HG02840 (cell line): ENCODE results near the gene HMCN2.
"Not testable (repeated sequence)": the region's sequence is repeated elsewhere in the genome, so short reads cannot be mapped to it uniquely, and the experiment has no call there.

Source experiments
- ATAC-seq: cut with Tn5 transposase; IDR thresholded peaks from one replicate; pipeline ENCODE4 v1.9.1; 2021; ENCODE audit warnings: mild to moderate bottlenecking, moderate library complexity, moderate number of reproducible peaks; ENCODE audit not compliant: unreplicated experiment, low FRiP score

The HMCN2 gene

GRCh38 chr9:130263601-130264413 lies 1.8 kb upstream of the HMCN2 start:
- ATAC-seq, result no peak

GRCh38 chr9:130264414-130265350 lies 878 bp upstream of the HMCN2 start:
- no peak for ATAC-seq

DNA sequence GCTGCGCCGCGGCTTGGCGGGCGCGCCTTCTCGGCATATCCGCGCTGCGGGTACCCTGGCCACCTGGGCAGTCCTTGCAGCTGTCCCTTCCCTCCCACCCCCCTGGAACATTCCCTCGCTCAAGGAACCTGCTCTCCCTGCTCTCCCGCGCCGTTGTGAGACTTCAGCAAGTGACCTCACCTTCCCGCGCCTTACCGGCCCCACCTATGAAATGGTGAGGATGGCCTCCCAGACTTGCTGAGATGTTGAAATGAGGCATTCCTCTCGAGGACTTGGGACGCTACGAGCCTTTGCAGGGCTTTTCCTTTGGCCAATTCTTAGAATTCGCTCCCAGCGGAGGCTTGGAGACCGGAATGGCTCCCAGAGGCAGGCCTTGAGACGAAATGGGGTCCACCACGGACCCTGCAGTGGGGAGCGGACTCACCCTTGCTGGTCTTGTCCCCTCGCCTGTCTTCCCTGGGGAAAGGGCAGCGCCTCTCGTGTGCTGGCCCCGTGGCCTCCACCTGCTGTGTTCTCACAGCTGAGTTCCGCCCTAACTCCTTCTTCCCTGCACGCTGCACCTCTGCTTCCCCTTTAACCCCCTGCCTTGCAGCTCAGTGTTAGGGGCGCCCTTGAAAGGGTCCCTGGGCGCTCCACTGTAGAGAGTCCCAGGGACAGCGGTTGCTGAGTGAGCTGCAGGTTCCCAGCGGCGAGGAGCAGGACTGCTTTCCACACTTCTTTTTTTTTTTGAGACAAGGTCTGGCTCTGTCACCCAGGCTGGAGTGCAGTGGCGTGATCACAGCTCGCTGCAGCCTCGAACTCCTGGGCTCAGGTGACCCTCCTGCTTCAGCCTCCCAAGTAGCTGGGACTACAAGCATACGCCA lies 907 bp downstream of the HMCN2 start:
- ATAC-seq, result no peak

DNA sequence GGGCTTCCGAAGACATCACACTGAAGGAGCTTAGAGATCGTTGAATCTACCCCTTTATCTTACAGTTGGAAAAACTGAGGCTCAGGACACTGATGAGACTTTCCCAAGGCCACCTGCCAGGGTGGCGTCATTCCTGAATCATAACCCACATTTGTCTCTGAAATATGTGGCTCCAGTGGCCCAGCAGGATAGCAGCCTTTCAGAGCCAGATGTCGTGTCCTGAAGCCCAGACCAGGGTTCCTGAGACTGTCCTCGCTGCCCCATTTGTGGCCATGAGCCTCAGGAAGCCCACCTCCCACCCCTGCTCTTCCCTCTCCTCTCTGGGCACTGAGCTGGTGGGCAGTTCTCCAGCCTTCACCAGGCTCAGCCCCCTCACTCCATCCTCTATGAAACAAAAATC lies 2.4 kb downstream of the HMCN2 start:
- ATAC-seq, result no peak

DNA sequence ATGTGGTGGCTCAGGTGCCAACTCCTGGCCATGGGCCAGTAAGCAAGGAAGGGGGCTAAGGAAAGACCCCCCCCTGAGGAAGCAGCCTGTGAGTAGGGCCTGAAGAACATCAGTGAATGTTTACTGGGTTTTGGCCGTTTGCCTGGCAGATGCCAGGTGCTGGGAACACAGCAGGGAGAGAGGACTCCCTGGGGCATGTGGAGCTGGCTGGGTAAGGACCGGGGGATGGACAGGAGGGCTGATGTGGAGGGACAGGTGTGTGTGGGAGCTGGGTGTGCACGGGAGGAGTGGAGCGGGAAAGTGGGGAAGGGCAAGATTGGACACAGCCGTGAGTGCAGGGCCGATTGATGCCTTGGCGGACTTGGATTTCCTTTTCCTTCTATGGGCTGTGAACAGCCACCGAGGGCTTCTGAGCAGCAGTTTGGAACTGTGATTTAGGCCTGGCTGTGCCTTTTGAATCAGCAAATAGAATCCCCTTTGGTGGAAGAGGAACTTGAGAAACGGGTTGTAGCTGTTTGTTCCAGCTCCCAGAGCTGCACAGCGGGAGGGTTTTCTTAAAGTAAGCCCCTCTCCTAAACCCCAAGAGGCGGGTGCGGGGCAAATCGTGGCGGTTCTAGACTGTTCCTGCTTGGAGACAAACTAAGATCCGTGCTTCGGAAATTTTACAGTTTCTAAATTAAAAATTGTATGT lies 3.1 kb downstream of the HMCN2 start:
- no peak for ATAC-seq

DNA sequence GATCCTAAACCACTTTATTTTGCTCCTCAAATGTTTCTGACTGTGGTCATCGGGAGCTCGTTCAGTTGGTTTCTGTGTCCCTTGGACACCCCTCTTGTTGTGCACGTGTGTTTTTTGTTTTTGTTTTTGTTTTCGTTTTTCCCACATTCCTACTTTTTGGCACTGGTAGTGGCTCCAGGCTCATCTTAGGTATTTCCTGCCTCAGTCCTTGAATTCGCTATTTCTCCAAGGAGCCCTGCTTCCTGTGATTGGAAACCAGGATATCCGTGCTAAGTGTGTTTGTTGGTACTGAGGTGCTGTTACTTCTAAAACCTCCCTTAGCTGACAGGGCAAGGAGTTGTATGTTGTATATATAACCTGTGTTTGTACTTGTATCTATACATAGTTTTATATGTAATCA lies 5.9 kb downstream of the HMCN2 start:
- no peak for ATAC-seq

DNA sequence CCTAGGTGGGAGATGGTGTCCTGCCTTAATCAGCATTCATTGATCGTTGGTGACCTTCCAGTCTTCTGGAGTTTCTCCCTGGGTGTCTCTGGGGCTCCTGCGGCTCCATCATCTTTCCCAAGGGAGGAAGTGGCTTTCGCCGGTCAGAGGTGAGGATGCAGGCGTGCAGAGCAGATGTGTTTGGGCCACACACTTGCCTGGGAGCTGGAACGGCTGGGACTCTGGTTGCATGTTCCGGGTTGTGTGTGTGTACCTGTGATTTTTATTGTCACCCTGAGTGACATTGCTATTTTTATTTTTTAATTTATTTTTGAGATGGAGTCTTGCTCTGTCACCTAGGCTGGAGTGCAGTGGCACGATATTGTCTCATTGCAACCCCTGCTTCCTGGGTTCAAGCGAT lies 9.6 kb downstream of the HMCN2 start:
- ATAC-seq, result no peak

GRCh38 chr9:130276121-130276520 lies 10.6 kb downstream of the HMCN2 start:
- no peak for ATAC-seq

GRCh38 chr9:130276955-130277354 lies 11.4 kb downstream of the HMCN2 start:
- no peak for ATAC-seq

- ATAC-seq, result not testable (repeated sequence)
These were observed 12.0 kb downstream of the HMCN2 start for GRCh38 chr9:130277525-130277924.

- ATAC-seq, result no peak
These were observed 18.1 kb downstream of the HMCN2 start for GRCh38 chr9:130283539-130284248.

- ATAC-seq, result no peak
These were observed 18.7 kb downstream of the HMCN2 start for GRCh38 chr9:130284249-130284625.

DNA sequence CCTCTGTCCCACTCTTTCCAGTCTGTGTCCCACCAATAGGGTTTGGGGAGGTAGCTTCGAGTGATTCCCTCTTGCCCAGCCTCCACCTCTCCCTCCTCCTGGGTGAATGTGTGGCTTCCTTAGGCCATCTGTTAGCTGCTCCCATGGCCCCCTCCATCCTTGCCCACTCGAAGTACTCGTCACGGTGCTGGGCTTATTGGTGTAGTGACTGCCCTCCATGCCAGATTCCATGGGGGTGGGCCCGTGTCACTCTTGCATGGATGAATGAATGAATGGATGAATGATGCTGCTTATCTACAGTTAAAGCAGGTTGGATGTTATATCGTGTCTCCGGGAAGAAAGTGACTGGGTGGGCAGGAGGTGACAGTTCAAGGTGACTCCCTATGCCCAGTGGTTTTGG lies 19.1 kb downstream of the HMCN2 start:
- no peak for ATAC-seq

DNA sequence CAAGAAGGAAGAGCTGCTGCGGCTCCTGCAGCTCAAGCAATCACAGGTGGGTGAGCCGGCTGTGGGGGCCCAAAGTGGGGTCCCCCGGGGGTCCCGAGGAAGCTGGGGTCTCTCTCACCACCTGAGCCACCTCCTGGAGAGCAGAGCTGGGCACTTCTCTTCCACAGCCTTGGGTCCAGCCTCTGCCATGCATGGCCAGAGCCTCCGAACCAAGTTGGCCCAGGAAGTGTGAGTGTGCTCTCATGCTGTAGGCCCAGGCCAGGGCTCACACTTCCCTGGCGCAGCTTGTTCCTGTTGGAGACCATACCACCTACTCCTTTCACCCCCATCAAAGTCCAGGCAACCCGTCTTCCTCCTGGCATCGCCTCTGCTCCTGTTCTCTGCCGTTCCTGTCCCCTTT lies 19.7 kb downstream of the HMCN2 start:
- no peak for ATAC-seq

DNA sequence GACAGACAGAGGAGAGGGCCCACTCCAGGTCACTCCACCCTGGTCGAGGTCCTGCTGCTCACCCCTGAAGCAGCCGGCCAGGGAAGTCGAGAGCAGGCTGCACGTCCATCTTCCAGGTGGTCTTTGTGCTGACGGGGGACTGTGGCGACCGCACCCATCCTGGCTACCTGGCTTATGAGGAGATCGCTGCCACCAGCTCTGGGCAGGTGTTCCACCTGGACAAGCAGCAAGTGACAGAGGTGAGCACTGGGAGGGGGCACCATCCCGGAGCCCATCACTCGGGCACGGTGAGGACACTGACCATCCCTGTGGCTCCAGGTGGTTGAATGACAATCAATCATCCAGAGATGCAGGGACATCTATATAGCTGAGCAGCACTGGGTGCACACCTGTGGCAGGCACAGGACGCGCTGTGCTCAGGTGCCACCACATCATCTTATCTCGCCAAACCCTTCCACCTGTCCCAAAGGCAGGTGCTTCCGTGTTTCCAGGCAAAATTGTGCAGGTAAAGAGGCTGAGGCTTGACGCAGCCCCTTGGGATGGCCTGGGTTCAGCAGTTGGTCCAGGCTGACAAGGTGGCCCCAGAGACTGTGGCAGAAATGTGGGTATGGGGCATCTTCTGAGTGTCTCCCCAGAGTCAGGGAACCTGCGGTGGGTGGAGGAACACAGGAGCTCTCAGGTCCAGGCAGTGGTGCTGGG lies 20.7 kb downstream of the HMCN2 start:
- ATAC-seq, result no peak

DNA sequence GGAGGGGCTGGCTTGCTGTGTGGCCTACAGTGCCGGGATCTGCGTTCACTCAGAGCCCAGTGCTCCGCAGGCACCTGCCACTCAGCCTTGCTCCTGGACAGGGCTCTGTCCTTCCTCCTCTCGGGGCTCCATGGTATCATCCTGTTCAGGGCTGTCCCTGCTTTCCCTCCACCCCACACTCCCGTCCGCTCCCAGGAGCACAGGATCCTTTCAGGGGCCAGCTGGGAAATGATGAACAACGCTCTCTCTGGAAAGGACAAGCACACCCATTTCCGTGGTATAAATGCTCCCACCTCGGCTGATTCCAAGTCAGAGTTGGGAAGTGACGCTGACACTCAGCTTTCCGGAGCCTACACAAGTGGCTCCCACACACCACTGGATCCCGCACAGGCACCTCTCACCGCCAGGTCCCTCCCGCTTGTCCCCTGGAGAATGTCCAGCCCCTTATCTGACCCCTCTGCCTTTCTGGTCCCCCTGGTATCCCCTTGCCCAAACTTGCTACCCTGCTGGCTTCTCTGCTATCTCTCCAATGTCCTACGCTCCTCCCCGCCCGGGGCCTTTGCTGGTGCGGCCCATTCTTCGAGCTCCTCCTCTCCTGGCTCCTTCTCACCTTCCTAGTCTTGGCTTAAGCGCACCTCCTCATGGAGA lies 21.3 kb downstream of the HMCN2 start:
- ATAC-seq, result no peak

DNA sequence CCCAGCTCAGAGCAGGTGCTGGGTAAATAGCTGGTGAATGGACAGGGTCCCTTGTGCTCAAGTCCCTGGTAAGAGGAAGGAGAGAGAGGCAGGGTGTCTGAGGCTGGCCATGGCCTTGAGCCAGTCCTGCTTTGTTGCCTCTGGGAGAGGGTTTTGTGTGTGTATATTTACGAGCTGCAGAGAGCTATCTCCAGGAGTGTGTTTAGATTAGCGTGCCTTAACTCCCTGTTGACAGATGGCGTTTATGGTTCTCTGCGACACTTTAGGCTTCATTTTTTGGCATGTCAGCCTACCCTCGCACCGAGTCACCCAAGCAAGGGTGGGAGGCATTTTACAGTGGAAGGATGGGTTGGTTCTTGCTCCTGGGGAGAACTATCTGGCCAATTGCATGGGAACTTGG lies 22.2 kb downstream of the HMCN2 start:
- ATAC-seq, result no peak

DNA sequence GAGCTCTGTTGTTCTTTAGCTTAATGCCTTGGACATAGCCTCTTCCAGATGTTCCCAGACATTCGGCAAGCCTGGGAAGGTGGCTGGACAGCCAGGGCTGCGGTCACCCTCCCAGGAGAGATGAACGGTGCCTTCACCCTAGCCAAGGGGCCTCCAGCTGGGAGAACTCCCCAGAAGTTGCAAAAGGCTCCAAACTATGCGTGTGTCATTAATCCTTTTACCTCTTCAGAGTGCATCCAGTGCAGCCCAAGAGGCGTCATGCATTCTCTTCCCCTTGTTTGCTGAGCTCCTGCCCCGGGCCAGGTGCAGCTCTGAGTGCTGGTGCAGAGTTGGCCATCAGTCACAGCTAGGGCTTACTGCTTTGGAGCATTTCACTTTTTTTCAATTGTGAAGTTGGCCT lies 22.8 kb downstream of the HMCN2 start:
- no peak for ATAC-seq
